Natural killer cell treated with Interleukin-12 subunit alpha and Interleukin-12 subunit beta and Interleukin-15 and Interleukin-18, amount 100 ng/mL, for 72 hours (primary cell): ENCODE measurements around the gene LTBP3. TPM values are rescaled to one million over a fixed set of nuclear protein-coding genes. Genes with fewer than 3 reads are reported as not detected.

Experiments
- total RNA-seq, 2 donors: library from RNA; stranded (reverse); gene quantifications; one replicate each; pipeline ENCODE4 v1.2.3, GENCODE V29; 2022

The LTBP3 gene
- total RNA-seq, 2 donors from 2014 or later = 42.3 to 60.2 TPM

Other genes with a start within 250 kb of the LTBP3 start
- gene CDC42EP2, start 243.5 kb downstream of the LTBP3 start, total RNA-seq = 1 to 10 TPM in 1 of 2 donors, not detected in 1; 1.7 TPM
- 10 to 100 TPM; 61.8 to 82.5 TPM for gene DPF2, start 224.5 kb downstream of the LTBP3 start, total RNA-seq
- gene TIGD3, start 203.6 kb downstream of the LTBP3 start, total RNA-seq = 1 to 10 TPM in 1 of 2 donors, under 1 TPM in 1; 0.59 to 1.3 TPM
- gene SLC25A45, start 175.7 kb downstream of the LTBP3 start, total RNA-seq = 10 to 100 TPM; 10.8 to 12.6 TPM
- gene FRMD8, start 171.7 kb downstream of the LTBP3 start, total RNA-seq = 10 to 100 TPM; 50.5 to 68.4 TPM
- 100 to 1,000 TPM; 432 to 571 TPM for gene NEAT1, start 135.6 kb downstream of the LTBP3 start, total RNA-seq
- 1,000 to 10,000 TPM; 6,610 to 7,236 TPM for gene MALAT1, start 59.3 kb downstream of the LTBP3 start, total RNA-seq
- 100 to 1,000 TPM in 1 of 2 donors, 10 to 100 TPM in 1; 84.5 to 112 TPM for gene SCYL1, start 33.3 kb downstream of the LTBP3 start, total RNA-seq
- 10 to 100 TPM; 55.8 to 89.3 TPM for gene ZNRD2, start 12.1 kb upstream of the LTBP3 start, total RNA-seq
- gene FAM89B, start 14.2 kb upstream of the LTBP3 start, total RNA-seq = 10 to 100 TPM; 38.0 to 71.5 TPM
- 100 to 1,000 TPM; 156 to 188 TPM for gene EHBP1L1, start 17.7 kb upstream of the LTBP3 start, total RNA-seq
- gene KCNK7, start 37.4 kb upstream of the LTBP3 start, total RNA-seq = 1 to 10 TPM; 2.3 to 2.8 TPM
- 10 to 100 TPM; 81.1 to 83.3 TPM for gene MAP3K11, start 55.9 kb upstream of the LTBP3 start, total RNA-seq
- 10 to 100 TPM; 65.1 to 96.9 TPM for gene PCNX3, start 57.4 kb upstream of the LTBP3 start, total RNA-seq
- 100 to 1,000 TPM; 139 to 140 TPM for gene SIPA1, start 79.7 kb upstream of the LTBP3 start, total RNA-seq
- 10 to 100 TPM; 85.2 to 96.4 TPM for gene RELA, start 104.6 kb upstream of the LTBP3 start, total RNA-seq
- gene KAT5, start 153.9 kb upstream of the LTBP3 start, total RNA-seq = 10 to 100 TPM; 77.5 to 82.9 TPM
- 100 to 1,000 TPM in 1 of 2 donors, 10 to 100 TPM in 1; 87.3 to 138 TPM for gene RNASEH2C, start 162.4 kb upstream of the LTBP3 start, total RNA-seq
- 10 to 100 TPM; 15.8 to 25.4 TPM for gene AP5B1, start 222.6 kb upstream of the LTBP3 start, total RNA-seq
- not detected for gene OVOL1, start 228.7 kb upstream of the LTBP3 start, total RNA-seq